Left renal cortex interstitium (tissue), 4 donors: ENCODE results near the gene MS4A18. TPM values are rescaled to one million over a fixed set of nuclear protein-coding genes. Genes with fewer than 3 reads are reported as not detected.

Experiments
- DNase-seq, 4 donors: peaks; one replicate each; pipeline ENCODE4 v3.0.0-alpha.2; 2013; ENCODE audit warnings: low read depth in 4 of 4, low spot score in 2 of 4, missing footprints in 1 of 4
- polyA plus RNA-seq, 4 donors: library from polyadenylated mRNA; unstranded; fragments of 120-200 nt; gene quantifications; one replicate each; pipeline ENCODE4 v1.2.1, GENCODE V29; 2013; ENCODE audit not compliant: insufficient read length in 4 of 4

The MS4A18 gene
- polyA plus RNA-seq, 4 donors, result not detected

DNA sequence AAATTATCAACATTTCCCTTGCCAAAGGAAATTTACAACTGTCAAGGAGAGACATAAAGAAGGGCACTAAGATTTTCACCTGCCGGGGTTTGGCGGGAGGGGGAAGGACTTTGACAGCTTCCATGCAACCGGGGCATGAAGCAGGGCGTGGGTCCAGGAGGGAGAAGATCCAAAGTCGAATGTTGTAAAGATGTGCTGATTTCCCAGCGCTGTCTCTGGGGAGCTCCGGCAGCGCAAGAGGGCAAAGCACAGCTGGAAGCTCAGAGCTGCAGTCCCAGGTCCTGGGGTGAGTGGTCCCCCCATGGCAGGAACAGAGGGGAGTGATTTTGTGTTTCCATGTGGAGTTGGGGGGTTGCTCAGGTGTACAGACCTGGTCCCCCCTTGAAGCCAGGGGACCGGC, 60.6 kb downstream of the MS4A18 start, which contains the start of gene MS4A10:
Gene MS4A10, plus strand, starts transcription at position 198 of the 400 bp plus-strand sequence. CDS start 5,003 bp downstream, outside the sequence.
- no peak for DNase-seq

- DNase-seq, result no peak
Measured at GRCh38 chr11:60785806-60786361, 61.4 kb downstream of the MS4A18 start.

DNA sequence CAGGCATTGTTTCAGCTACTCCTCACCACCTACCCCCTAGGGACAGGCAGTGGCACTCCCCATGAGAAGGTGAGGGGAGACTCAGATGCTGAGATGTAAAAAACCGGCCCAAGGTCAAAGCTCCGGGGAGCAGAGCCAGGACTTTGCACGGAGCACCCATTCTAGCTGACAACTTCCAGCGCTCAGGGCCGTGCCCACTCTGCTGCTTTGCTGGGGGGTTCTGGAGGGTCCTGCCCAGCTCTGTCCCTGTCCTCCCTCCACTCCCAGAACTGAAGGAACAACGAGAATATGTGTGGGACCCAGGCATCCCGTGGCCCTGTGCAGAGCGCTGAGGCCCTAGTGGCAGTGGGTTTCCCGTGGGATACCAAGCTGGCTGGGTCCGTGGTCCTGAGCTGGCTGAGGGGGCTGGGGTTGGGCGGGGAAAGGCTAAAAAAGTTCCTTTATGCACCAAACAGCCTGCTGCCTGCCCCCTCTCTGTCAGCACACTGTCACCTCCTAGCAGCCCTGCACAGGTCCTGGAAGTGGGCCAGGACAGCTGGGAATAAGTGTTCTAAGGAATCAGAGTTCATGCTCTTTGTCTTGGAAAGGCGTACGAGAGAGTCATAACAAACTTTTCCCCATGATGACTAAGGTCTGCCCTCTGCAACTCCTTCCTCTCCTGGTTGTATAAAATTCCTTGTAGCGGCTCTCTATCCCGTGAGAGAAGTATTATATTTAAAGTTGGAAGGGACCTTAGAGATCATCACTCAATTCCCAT, 62.5 kb downstream of the MS4A18 start:
- DNase-seq, result no peak

- DNase-seq, result no peak
Measured at GRCh38 chr11:60788401-60789125, 64.0 kb downstream of the MS4A18 start.

DNA sequence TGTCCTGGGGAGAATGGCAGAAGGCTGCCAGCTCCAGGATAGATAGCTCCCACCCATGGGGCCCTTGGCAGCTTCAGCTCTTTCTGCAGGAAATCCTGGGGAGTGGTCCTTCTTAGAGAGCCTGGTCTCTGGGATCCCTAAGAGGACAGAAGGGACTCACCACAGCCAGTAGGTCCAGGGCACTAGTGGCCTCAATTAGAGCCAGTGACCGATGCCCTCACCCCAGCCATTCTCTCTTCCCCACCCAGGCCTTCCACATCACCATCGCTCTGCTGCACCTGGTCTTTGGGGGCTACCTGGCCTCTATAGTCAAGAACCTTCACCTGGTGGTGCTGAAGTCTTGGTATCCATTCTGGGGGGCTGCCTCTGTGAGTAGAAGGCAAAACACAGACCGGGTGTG, 66.2 kb downstream of the MS4A18 start:
- DNase-seq, result no peak

GRCh38 chr11:60791153-60791933, 66.8 kb downstream of the MS4A18 start:
- no peak for DNase-seq

GRCh38 chr11:60792521-60792920, 68.0 kb downstream of the MS4A18 start:
- DNase-seq, result no peak

Other genes with a start within 250 kb of the MS4A18 start
- not detected for gene MS4A12, start 231.9 kb upstream of the MS4A18 start, polyA plus RNA-seq
- not detected for gene MS4A13, start 209.3 kb upstream of the MS4A18 start, polyA plus RNA-seq
- not detected for gene MS4A8, start 25.1 kb upstream of the MS4A18 start, polyA plus RNA-seq
- gene MS4A15, start 32.1 kb downstream of the MS4A18 start, polyA plus RNA-seq, result not detected
- under 1 TPM; 0.10 to 0.25 (median 0.16) TPM for gene MS4A10, start 60.6 kb downstream of the MS4A18 start, polyA plus RNA-seq
- 10 to 100 TPM; 15.9 to 25.8 (median 22.0) TPM for gene CCDC86, start 117.4 kb downstream of the MS4A18 start, polyA plus RNA-seq
- gene PTGDR2, start 131.2 kb downstream of the MS4A18 start, polyA plus RNA-seq, result under 1 TPM; 0.18 to 0.39 (median 0.20) TPM
- gene ZP1, start 142.8 kb downstream of the MS4A18 start, polyA plus RNA-seq, result under 1 TPM in 1 of 4 donors, not detected in 3; 0.22 TPM
- 100 to 1,000 TPM; 113 to 153 (median 130) TPM for gene PRPF19, start 181.9 kb downstream of the MS4A18 start, polyA plus RNA-seq
- 100 to 1,000 TPM in 1 of 4 donors, 10 to 100 TPM in 3; 76.1 to 111 (median 91.6) TPM for gene TMEM109, start 189.4 kb downstream of the MS4A18 start, polyA plus RNA-seq
- gene TMEM132A, start 199.7 kb downstream of the MS4A18 start, polyA plus RNA-seq, result 100 to 1,000 TPM in 1 of 4 donors, 10 to 100 TPM in 3; 41.3 to 109 (median 88.1) TPM
- gene SLC15A3, start 227.5 kb downstream of the MS4A18 start, polyA plus RNA-seq, result 10 to 100 TPM; 19.1 to 24.5 (median 20.6) TPM
- gene CD6, start 247.0 kb downstream of the MS4A18 start, polyA plus RNA-seq, result 1 to 10 TPM in 3 of 4 donors, under 1 TPM in 1; 0.62 to 1.8 (median 1.4) TPM